Kidney (tissue), 14 donors: ENCODE measurements around the gene ZNF208. TPM values are rescaled to one million over a fixed set of nuclear protein-coding genes. Genes with fewer than 3 reads are reported as not detected.
"Not testable (repeated sequence)": the region's sequence is repeated elsewhere in the genome, so short reads cannot be mapped to it uniquely, and the experiment has no call there.

ENCODE experiments used
- DNase-seq, 5 donors: peaks; one replicate each; pipeline ENCODE4 v3.0.0-alpha.2; 2013 to 2020
- FAIRE-seq: peaks from 2 replicates; lab custom pipeline; 2012; peaks lifted over from hg19 to GRCh38; lab: Jason Lieb, UNC
- H3K27ac ChIP-seq, 2 donors: one replicate each; pipeline ENCODE4 v1.7.0; 2013; ENCODE audit warnings: low read depth in 2 of 2, low read length in 2 of 2, inconsistent platforms in 1 of 2
- H3K27me3 ChIP-seq: one replicate; pipeline ENCODE4 v1.7.1; 2013; ENCODE audit warnings: low read length, inconsistent platforms; ENCODE audit not compliant: control insufficient read depth, insufficient read depth
- H3K36me3 ChIP-seq, 3 donors: one replicate each; pipeline versions ENCODE4 v1.7.0 to v1.7.1; 2013; ENCODE audit warnings: low read length in 3 of 3, control low read depth in 1 of 3, inconsistent platforms in 1 of 3; ENCODE audit not compliant: insufficient read depth in 3 of 3, control insufficient read depth in 2 of 3
- H3K4me1 ChIP-seq, 3 donors: one replicate each; pipeline versions ENCODE4 v1.7.0 to v1.7.1; 2013; ENCODE audit warnings: low read length in 3 of 3, inconsistent platforms in 1 of 3, low read depth in 1 of 3; ENCODE audit not compliant: control insufficient read depth in 2 of 3, insufficient read depth in 2 of 3
- H3K4me3 ChIP-seq, 3 donors: one replicate each; pipeline versions ENCODE4 v1.7.0 to v1.8.1; 2013; ENCODE audit warnings: low read length in 3 of 3, control low read depth in 1 of 3, inconsistent platforms in 1 of 3
- H3K9ac ChIP-seq, 3 donors: one replicate each; pipeline versions ENCODE4 v1.7.0 to v1.7.1; 2013; ENCODE audit warnings: low read length in 3 of 3, control low read depth in 1 of 3, inconsistent platforms in 1 of 3
- H3K9me3 ChIP-seq, 3 donors: one replicate each; pipeline versions ENCODE4 v1.7.0 to v1.7.1; 2013; ENCODE audit warnings: low read length in 3 of 3, control low read depth in 1 of 3, inconsistent platforms in 1 of 3; ENCODE audit not compliant: control insufficient read depth in 2 of 3, insufficient read depth in 1 of 3
- intact Hi-C: fragments of 100-400 bp; cut with DNase I; formaldehyde crosslinking; loops from one replicate; pipeline ENCODE4 v1.11.1; 2022
- polyA plus RNA-seq: library from polyadenylated mRNA; stranded (reverse); fragments of 350-450 nt; fragmentation: Illumina TruSeq; extraction: RNeasy Lipid Tissue Mini Kit (QIAGEN cat#74804); gene quantifications from one replicate; pipeline ENCODE4 v1.2.3, GENCODE V29; 2014; ENCODE audit warnings: low read depth, low replicate concordance; ENCODE audit not compliant: insufficient read depth
- total RNA-seq: library from RNA; stranded (reverse); fragmentation: NEBNext Ultra II Directional; extraction: Animal tissue kit (Norgen Biotek cat#: 25700); gene quantifications from one replicate; pipeline ENCODE4 v1.2.1, GENCODE V29; 2021
- TF ChIP-seq, protein P1 (sequence below): IDR thresholded peaks from 3 replicates; pipeline ENCODE4 v1.5.1; 2012; ENCODE audit warnings: mild to moderate bottlenecking, moderate library complexity, borderline replicate concordance; ENCODE audit not compliant: insufficient read depth; ENCODE audit errors: extremely low read depth
- donor health status: control.
- donor health status: control.
- donor health status: control.
- donor health status: control.
- donor health status: control.
- donor health status: DM: yes; HTN: yes; CAD: no.
- donor health status: Normal renal cell carcinoma (clear cell type).

ZNF208 gene
- total and polyA plus RNA-seq, 2 donors from 2014 or later = 2.0 to 7.8 TPM

DNA sequence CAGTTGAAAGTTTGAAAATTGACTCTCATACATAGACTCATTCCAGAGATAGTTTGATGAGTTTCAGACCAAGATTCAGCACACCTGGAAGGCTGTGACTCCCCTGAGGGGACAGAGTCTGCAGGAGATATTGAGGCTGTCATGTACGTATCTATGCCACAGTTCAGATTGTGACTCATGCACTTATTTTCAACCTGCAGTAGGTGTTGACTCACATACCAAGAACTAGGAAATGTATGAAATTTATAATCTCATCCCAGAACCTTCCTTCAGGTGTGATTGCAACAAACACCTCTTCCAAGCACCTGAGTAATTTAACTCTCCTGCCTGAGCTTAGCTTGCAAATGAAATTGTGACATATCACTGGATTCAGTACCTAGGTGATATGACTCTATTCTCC is 110.3 kb downstream of the ZNF208 start:
- Histone ChIP-seq H3K9ac (no peak overlapping the region), H3K4me1 (no peaks in the 10 kb centered on the region), H3K4me3 (no peak overlapping the region), H3K9me3 (no peaks in the 10 kb centered on the region), H3K27ac (no peak overlapping the region), H3K27me3 (no peaks in the 10 kb centered on the region), H3K36me3 (no peaks in the 10 kb centered on the region)
- intact Hi-C loops = no loop called here
- FAIRE-seq (no peak), DNase-seq (no peak)
- TF ChIP-seq, protein P1, sequence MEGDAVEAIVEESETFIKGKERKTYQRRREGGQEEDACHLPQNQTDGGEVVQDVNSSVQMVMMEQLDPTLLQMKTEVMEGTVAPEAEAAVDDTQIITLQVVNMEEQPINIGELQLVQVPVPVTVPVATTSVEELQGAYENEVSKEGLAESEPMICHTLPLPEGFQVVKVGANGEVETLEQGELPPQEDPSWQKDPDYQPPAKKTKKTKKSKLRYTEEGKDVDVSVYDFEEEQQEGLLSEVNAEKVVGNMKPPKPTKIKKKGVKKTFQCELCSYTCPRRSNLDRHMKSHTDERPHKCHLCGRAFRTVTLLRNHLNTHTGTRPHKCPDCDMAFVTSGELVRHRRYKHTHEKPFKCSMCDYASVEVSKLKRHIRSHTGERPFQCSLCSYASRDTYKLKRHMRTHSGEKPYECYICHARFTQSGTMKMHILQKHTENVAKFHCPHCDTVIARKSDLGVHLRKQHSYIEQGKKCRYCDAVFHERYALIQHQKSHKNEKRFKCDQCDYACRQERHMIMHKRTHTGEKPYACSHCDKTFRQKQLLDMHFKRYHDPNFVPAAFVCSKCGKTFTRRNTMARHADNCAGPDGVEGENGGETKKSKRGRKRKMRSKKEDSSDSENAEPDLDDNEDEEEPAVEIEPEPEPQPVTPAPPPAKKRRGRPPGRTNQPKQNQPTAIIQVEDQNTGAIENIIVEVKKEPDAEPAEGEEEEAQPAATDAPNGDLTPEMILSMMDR = no peak

DNA sequence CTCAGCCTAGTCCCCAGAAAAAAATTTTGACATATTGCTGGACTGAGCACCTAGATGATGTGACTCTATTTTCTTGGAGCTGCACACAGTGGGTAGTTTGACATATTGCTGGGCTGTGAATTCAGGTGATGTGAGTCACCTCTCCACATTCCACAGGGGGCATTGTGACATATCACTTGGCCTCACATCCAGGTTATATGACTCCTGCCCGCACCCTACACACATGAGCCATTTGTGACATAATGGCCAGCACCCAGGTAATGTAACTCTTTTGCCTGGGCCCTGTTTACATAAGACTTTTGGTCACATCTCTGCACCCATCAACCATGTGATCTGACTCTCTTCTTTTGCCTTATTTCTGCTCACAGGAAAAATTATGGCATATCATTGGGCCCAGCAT is 119.7 kb downstream of the ZNF208 start:
- Histone ChIP-seq H3K4me1 (no peaks in the 10 kb centered on the region), H3K27ac (no peak overlapping the region), H3K9ac (no peak overlapping the region), H3K27me3 (no peaks in the 10 kb centered on the region), H3K4me3 (no peak overlapping the region), H3K36me3 (no peaks in the 10 kb centered on the region), H3K9me3 (no peaks in the 10 kb centered on the region)
- DNase-seq (no peak), FAIRE-seq (no peak)
- TF ChIP-seq, protein P1 = no peak
- intact Hi-C loops = no loop called here

DNA sequence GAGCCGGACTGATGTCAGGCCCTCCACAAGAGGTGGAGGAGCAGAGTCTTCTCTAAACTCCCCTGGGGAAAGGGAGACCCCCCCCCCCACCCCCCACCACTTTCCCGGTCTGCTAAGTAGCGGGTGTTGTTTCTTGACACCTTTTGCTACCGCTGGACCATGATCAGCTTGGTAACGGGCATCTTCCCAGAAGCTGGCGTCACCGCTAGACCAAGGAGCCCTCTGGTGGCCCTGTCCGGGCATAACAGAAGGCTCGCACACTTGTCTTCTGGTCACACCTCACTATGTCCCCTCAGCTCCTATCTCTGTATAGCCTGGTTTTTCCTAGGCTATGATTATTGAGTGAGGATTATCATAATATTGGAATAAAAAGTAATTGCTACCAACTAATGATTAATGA is 120.7 kb downstream of the ZNF208 start:
- DNase-seq = peak; percentile 12 to 73 (median 46)
- TF ChIP-seq, protein P1 = peak; percentile 23
- H3K36me3 ChIP-seq, intact Hi-C loops, H3K9me3 ChIP-seq, H3K4me3 ChIP-seq, H3K27ac ChIP-seq, H3K4me1 ChIP-seq, H3K27me3 ChIP-seq, H3K9ac ChIP-seq, FAIRE-seq: not testable (repeated sequence)

DNA sequence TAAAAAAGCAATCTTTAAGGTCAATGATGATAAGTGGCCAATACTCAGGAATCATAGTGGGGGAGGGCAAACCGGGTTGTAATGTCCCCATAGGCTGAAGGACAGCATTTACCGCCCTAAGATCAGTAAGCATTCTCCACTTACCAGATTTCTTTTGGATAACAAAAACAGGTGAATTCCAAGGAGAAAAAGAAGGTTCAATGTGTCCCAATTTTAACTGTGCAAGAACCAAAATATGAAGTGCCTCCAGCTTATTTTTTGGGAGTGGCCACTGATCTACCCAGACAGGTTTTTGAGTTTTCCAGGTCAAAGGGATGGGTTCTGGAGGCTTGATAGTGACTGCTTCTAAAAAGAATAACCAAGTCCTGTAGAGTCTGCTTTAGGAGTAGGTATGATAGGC is 125.2 kb downstream of the ZNF208 start:
- H3K9me3 ChIP-seq, H3K27ac ChIP-seq, H3K9ac ChIP-seq, FAIRE-seq, H3K4me3 ChIP-seq, H3K27me3 ChIP-seq, H3K36me3 ChIP-seq, DNase-seq, intact Hi-C loops, H3K4me1 ChIP-seq: not testable (repeated sequence)

DNA sequence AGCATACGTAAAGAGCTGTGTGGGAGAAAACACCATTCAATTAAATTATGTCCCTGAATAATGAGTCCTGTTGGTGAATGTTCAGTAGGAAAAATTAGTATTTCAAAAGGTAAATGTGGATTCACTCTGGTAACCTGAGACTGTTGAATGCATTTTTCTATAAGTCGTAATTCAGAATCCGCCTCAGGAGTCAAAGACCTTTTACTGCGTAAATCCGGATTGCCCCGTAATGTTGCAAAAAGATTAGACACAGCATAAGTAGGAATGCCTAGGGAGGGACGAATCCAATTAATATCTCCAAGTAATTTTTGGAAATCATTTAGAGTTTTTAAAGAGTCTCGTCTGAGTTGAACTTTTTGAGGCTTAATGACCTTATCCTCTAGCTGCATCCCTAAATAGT is 126.0 kb downstream of the ZNF208 start:
- H3K4me3 ChIP-seq, H3K9ac ChIP-seq, H3K27me3 ChIP-seq, FAIRE-seq, H3K36me3 ChIP-seq, H3K27ac ChIP-seq, H3K9me3 ChIP-seq, intact Hi-C loops, DNase-seq, H3K4me1 ChIP-seq: not testable (repeated sequence)
